Loucy (cell line): ENCODE results near the gene SUFU.

ENCODE experiments used
- EZH2phosphoT487 ChIP-seq: fragments of 200-600 bp; IDR thresholded peaks from 2 replicates; pipeline ENCODE4 v1.6.1; 2018; ENCODE audit warnings: antibody characterized with exemption, mild to moderate bottlenecking, moderate library complexity, borderline replicate concordance
- TF ChIP-seq, protein P1 (sequence below): fragments of 200-600 bp; sonication (generic); conservative IDR thresholded peaks from 2 replicates; pipeline ENCODE4 v1.5.1; 2014; ENCODE audit warnings: mild to moderate bottlenecking, antibody characterized with exemption, low read length

GRCh38 chr10:102458656-102459055 is 45.1 kb upstream of the SUFU start:
- TF ChIP-seq, protein P1, sequence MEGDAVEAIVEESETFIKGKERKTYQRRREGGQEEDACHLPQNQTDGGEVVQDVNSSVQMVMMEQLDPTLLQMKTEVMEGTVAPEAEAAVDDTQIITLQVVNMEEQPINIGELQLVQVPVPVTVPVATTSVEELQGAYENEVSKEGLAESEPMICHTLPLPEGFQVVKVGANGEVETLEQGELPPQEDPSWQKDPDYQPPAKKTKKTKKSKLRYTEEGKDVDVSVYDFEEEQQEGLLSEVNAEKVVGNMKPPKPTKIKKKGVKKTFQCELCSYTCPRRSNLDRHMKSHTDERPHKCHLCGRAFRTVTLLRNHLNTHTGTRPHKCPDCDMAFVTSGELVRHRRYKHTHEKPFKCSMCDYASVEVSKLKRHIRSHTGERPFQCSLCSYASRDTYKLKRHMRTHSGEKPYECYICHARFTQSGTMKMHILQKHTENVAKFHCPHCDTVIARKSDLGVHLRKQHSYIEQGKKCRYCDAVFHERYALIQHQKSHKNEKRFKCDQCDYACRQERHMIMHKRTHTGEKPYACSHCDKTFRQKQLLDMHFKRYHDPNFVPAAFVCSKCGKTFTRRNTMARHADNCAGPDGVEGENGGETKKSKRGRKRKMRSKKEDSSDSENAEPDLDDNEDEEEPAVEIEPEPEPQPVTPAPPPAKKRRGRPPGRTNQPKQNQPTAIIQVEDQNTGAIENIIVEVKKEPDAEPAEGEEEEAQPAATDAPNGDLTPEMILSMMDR: no peak
- TF ChIP-seq EZH2phosphoT487: no peak
